IMR-90 (cell line): ENCODE data around the gene HOGA1. TPM values are rescaled to one million over a fixed set of nuclear protein-coding genes. Genes with fewer than 3 reads are reported as not detected.

Experiments
- ATAC-seq: fragments of 200-7000 bp; cut with Tn5 transposase; 2 replicates; pipeline ENCODE4 v1.9.1; 2020; ENCODE audit warnings: low read depth, mild to moderate bottlenecking, moderate library complexity
- BruUV-seq: library from RNA; stranded (reverse); fragments of 400-500 nt; replicated peaks from 2 replicates; lab custom pipeline; 2021; lab: Mats Ljungman, UMichigan
- CTCF ChIA-PET: fragments of 300-600 bp; formaldehyde crosslinking; extraction: SDS; loops from one replicate; lab custom pipeline; 2021; ENCODE audit warnings: antibody characterized with exemption; lab: Yijun Ruan, JAX
- POLR2A ChIA-PET: fragments of 300-600 bp; sonication (Branson Sonifier 250); formaldehyde crosslinking; loops from one replicate; lab custom pipeline; 2022; ENCODE audit warnings: antibody characterized with exemption; ENCODE audit not compliant: unreplicated experiment; lab: Charles Lee
- DNase-seq: peaks from one replicate; pipeline ENCODE4 v3.0.0; 2013
- H2AFZ ChIP-seq: replicated peaks from 2 replicates; pipeline ENCODE3; 2013; ENCODE audit warnings: low read length, mild to moderate bottlenecking; ENCODE audit not compliant: poor library complexity
- H2AK5ac ChIP-seq: 2 replicates; pipeline ENCODE4 v1.6.1; 2013; ENCODE audit warnings: low read depth, low read length, inconsistent platforms
- H2AK9ac ChIP-seq: replicated peaks from 2 replicates; pipeline ENCODE3; 2013; ENCODE audit warnings: mild to moderate bottlenecking, low read depth, low read length, moderate library complexity; ENCODE audit not compliant: poor library complexity
- H2BK120ac ChIP-seq: 2 replicates; pipeline ENCODE4 v1.6.1; 2013; ENCODE audit warnings: low read depth, low read length, inconsistent platforms
- H2BK15ac ChIP-seq: 3 replicates; pipeline ENCODE4 v1.6.1; 2013; ENCODE audit warnings: low read depth, low read length, inconsistent platforms
- H2BK20ac ChIP-seq: 2 replicates; pipeline ENCODE4 v1.6.1; 2013; ENCODE audit warnings: low read depth, mild to moderate bottlenecking, inconsistent platforms, low read length, moderate library complexity
- H2BK5ac ChIP-seq: 2 replicates; pipeline ENCODE4 v1.6.1; 2013; ENCODE audit warnings: mild to moderate bottlenecking, low read depth, low read length, inconsistent platforms; ENCODE audit not compliant: poor library complexity, severe bottlenecking
- H3K14ac ChIP-seq: replicated peaks from 2 replicates; pipeline ENCODE4 v1.6.1; 2013; ENCODE audit warnings: low read depth, low read length, inconsistent platforms
- H3K18ac ChIP-seq: 2 replicates; pipeline ENCODE4 v1.6.1; 2013; ENCODE audit warnings: low read depth, low read length, control low read depth
- H3K23ac ChIP-seq: 2 replicates; pipeline ENCODE4 v1.6.1; 2013; ENCODE audit warnings: low read depth, low read length, inconsistent platforms
- H3K27ac ChIP-seq: 2 replicates; pipeline ENCODE4 v1.5.1; 2013; ENCODE audit warnings: mild to moderate bottlenecking, control low read depth, low read length; ENCODE audit not compliant: insufficient read depth
- H3K27me3 ChIP-seq: 2 replicates; pipeline ENCODE4 v1.6.1; 2013; ENCODE audit warnings: low read length; ENCODE audit not compliant: control insufficient read depth, insufficient read depth
- H3K36me3 ChIP-seq: 2 replicates; pipeline ENCODE4 v1.6.1; 2013; ENCODE audit warnings: low read length, mixed read lengths; ENCODE audit not compliant: control insufficient read depth, insufficient read depth
- H3K4ac ChIP-seq: 2 replicates; pipeline ENCODE4 v1.6.1; 2013; ENCODE audit warnings: low read depth, low read length, inconsistent platforms
- H3K4me1 ChIP-seq: 2 replicates; pipeline ENCODE4 v1.6.1; 2013; ENCODE audit warnings: low read length, mixed read lengths; ENCODE audit not compliant: control insufficient read depth, insufficient read depth
- H3K4me2 ChIP-seq: 2 replicates; pipeline ENCODE4 v1.6.1; 2013; ENCODE audit warnings: low read depth, mild to moderate bottlenecking, control low read depth, low read length, moderate library complexity
- H3K4me3 ChIP-seq: 2 replicates; pipeline ENCODE4 v1.5.1; 2013; ENCODE audit warnings: low read depth, mild to moderate bottlenecking, control low read depth, low read length, moderate library complexity; ENCODE audit not compliant: insufficient read depth
- H3K56ac ChIP-seq: 2 replicates; pipeline ENCODE4 v1.6.1; 2013; ENCODE audit warnings: low read length, inconsistent platforms; ENCODE audit not compliant: insufficient read depth; ENCODE audit errors: extremely low read depth
- H3K79me1 ChIP-seq, 2 experiments: 2 replicates each; pipeline ENCODE4 v1.6.1; 2013; ENCODE audit warnings: low read length in 2 of 2, inconsistent platforms in 1 of 2, low read depth in 1 of 2
- H3K9ac ChIP-seq: 2 replicates; pipeline ENCODE4 v1.6.1; 2013; ENCODE audit warnings: low read depth, low read length, control low read depth
- H3K9me1 ChIP-seq: 2 replicates; pipeline ENCODE4 v1.6.1; 2013; ENCODE audit warnings: low read length, inconsistent platforms; ENCODE audit not compliant: insufficient read depth
- H3K9me3 ChIP-seq: 2 replicates; pipeline ENCODE4 v1.6.1; 2013; ENCODE audit warnings: low read length; ENCODE audit not compliant: control insufficient read depth, insufficient read depth
- H4K20me1 ChIP-seq: 2 replicates; pipeline ENCODE4 v1.6.1; 2013; ENCODE audit warnings: low read length, inconsistent platforms; ENCODE audit not compliant: insufficient read depth
- H4K5ac ChIP-seq: 2 replicates; pipeline ENCODE4 v1.6.1; 2013; ENCODE audit warnings: mild to moderate bottlenecking, low read depth, low read length, control low read depth
- H4K8ac ChIP-seq, 2 experiments: 2 replicates each; pipeline ENCODE4 v1.6.1; 2013; ENCODE audit warnings: low read depth in 2 of 2, low read length in 2 of 2, control low read depth in 1 of 2, inconsistent platforms in 1 of 2
- H4K91ac ChIP-seq: 2 replicates; pipeline ENCODE4 v1.6.1; 2013; ENCODE audit warnings: low read depth, low read length, inconsistent platforms; ENCODE audit not compliant: insufficient read depth
- BHLHE40 ChIP-seq: fragments of 150-350 bp; IDR thresholded peaks from 2 replicates; pipeline ENCODE4 v1.6.1; 2016; ENCODE audit warnings: mild to moderate bottlenecking, low read depth, low read length
- CEBPB ChIP-seq: IDR thresholded peaks from 2 replicates; pipeline ENCODE4 v1.6.1; 2012; ENCODE audit warnings: low read depth, low read length, improper control_type of control experiment
- MAZ ChIP-seq: IDR thresholded peaks from 2 replicates; pipeline ENCODE4 v1.6.1; 2012; ENCODE audit warnings: low read depth, mild to moderate bottlenecking, low read length, improper control_type of control experiment, moderate library complexity, borderline replicate concordance
- POLR2A ChIP-seq: IDR thresholded peaks from 2 replicates; pipeline ENCODE4 v1.6.1; 2012; ENCODE audit warnings: mild to moderate bottlenecking, low read depth, low read length
- RAD21 ChIP-seq: IDR thresholded peaks from 2 replicates; pipeline ENCODE4 v1.6.1; 2012; ENCODE audit warnings: low read length, improper control_type of control experiment
- SMC3 ChIP-seq: fragments of 150-350 bp; IDR thresholded peaks from 2 replicates; pipeline ENCODE4 v1.6.1; 2016; ENCODE audit warnings: low read depth, mild to moderate bottlenecking, antibody characterized with exemption, low read length, moderate library complexity
- WGBS, 2 experiments: methylation state at CpG; one replicate each; pipeline versions ENCODE4 v1.1.5 to v1.1.7; 2013; ENCODE audit warnings: missing lambda C conversion rate in 2 of 2; ENCODE audit not compliant: insufficient read length in 1 of 2; ENCODE audit errors: extremely low coverage in 2 of 2; 5-methylcytosine and 5-hydroxymethylcytosine counted together
- dilution Hi-C: fragments of 300-500 bp; cut with HindIII; formaldehyde crosslinking; loops from one replicate; pipeline ENCODE4 v1.14.3; 2018; ENCODE audit warnings: low sequenced_read_pairs; ENCODE audit not compliant: unreplicated experiment
- in situ Hi-C: fragments of 300-500 bp; cut with MboI; formaldehyde crosslinking; loops from 3 replicates; pipeline ENCODE4 v1.14.3; 2019; ENCODE audit warnings: low sequenced_read_pairs, inconsistent platforms, mixed read lengths
- intact Hi-C: fragments of 100-400 bp; cut with micrococcal nuclease; formaldehyde crosslinking; loops from 2 replicates; pipeline ENCODE4 v1.10.0; 2022
- polyA plus RNA-seq, 3 experiments: library from polyadenylated mRNA; depleted of rRNA; stranded (reverse); fragments of >200 nt; gene quantifications; 2 replicates each; pipeline ENCODE4 v1.2.3, GENCODE V29; 2012; ENCODE audit warnings: low replicate concordance in 1 of 3
- total RNA-seq: library from RNA; depleted of rRNA; stranded (reverse); fragments of >200 nt; gene quantifications from 2 replicates; pipeline ENCODE4 v1.2.3, GENCODE V29; 2012
- TF ChIP-seq, protein P1 (sequence below): conservative IDR thresholded peaks from 2 replicates; pipeline ENCODE4 v1.5.1; 2012; ENCODE audit warnings: mild to moderate bottlenecking, low read depth, low read length, improper control_type of control experiment

The HOGA1 gene
- total and polyA plus RNA-seq, 2 of the 4 experiments (the other 2 are of a cell fraction): 0.36 to 0.41 TPM

DNA sequence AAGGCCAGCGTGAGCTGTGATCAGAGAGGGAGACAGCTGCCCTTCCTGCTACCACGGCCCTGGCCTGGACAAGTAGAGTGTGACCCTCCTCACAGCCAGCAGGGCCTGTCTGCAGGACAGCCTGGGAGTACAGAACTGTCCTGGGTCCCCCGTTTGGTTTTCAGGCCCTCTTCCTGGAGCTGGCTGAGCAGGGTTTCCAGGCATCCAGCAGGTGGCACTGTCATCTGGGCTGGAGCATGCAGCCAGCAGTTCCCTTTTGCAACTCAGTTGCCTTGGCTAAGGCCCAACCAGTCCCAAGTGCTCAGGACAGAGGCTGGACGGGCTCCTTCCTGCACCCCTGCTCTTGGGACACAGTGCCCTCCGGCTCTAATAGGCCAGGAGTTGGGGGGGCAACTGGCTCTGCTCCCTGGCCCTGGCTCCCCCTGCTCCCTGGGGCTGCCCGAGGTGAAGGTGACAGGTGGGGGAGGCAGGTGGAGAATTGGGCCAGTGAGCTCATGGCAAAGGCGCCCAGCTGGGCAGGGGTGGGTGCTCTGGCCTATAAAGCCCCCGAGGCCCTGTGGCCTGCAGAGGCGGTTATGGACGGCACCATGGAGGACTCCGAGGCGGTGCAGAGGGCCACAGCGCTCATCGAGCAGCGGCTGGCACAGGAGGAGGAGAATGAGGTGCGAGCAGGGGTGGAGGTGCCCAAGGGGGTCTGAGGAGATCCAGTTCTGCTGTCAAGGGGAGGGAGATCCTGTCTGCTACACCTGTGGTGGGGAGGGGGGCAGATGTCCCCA lies 11.8 kb upstream of the HOGA1 start, which contains the start of gene ANKRD2:
Gene ANKRD2, plus strand, starts transcription at position 566 of the 776 bp plus-strand sequence. Its CDS starts 10 bp downstream, at position 576.
- H4K5ac ChIP-seq: no peak within 1 kb of the TSS
- peaks cover 19% of the 10 kb centered on the region for H3K36me3 ChIP-seq
- H3K4me2 ChIP-seq: no peak within 1 kb of the TSS
- no peaks in the 10 kb centered on the region for H3K9me3 ChIP-seq
- TF ChIP-seq, protein P1, sequence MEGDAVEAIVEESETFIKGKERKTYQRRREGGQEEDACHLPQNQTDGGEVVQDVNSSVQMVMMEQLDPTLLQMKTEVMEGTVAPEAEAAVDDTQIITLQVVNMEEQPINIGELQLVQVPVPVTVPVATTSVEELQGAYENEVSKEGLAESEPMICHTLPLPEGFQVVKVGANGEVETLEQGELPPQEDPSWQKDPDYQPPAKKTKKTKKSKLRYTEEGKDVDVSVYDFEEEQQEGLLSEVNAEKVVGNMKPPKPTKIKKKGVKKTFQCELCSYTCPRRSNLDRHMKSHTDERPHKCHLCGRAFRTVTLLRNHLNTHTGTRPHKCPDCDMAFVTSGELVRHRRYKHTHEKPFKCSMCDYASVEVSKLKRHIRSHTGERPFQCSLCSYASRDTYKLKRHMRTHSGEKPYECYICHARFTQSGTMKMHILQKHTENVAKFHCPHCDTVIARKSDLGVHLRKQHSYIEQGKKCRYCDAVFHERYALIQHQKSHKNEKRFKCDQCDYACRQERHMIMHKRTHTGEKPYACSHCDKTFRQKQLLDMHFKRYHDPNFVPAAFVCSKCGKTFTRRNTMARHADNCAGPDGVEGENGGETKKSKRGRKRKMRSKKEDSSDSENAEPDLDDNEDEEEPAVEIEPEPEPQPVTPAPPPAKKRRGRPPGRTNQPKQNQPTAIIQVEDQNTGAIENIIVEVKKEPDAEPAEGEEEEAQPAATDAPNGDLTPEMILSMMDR: peak; percentile 91
- TF ChIP-seq POLR2A (no peak), SMC3 (peak; percentile 91), BHLHE40 (no peak), MAZ (no peak), RAD21 (peak; percentile 93), CEBPB (peak; percentile 65)
- H3K9ac ChIP-seq: no peak within 1 kb of the TSS
- in situ Hi-C loops: loop anchor here (10.0 kb wide), 1 partner anchor 162 kb away; the partner anchor contains the start of gene ZFYVE27
- no peak within 1 kb of the TSS for H2BK120ac ChIP-seq
- ChIA-PET CTCF (interaction anchor here (0.5 to 1.3 kb wide), 9 partner anchors 13 to 159 kb away, joined by 3 to 7 read pairs (median 3); no protein-coding TSS in a partner anchor), POLR2A (interaction anchor here (0.5 kb wide), 1 partner anchor 171 kb away, joined by 3 read pairs; the partner anchor contains the start of gene RRP12)
- no peak within 1 kb of the TSS for H2BK20ac ChIP-seq
- H4K20me1 ChIP-seq: peaks cover 5% of the 10 kb centered on the region; the same call in 1 of the 2 replicates
- no peak within 1 kb of the TSS for H3K23ac ChIP-seq
- H3K4me3 ChIP-seq: no peak within 1 kb of the TSS
- DNase-seq (peak; percentile 79), ATAC-seq (peak; percentile 81)
- H3K27ac ChIP-seq: no peak within 1 kb of the TSS
- H2BK15ac ChIP-seq: no peak within 1 kb of the TSS
- WGBS, 2 experiments: 73% methylated on average over 5 of the region's 16 CpGs; no CpG with 5 or more reads in 1 of the 2 experiments
- peaks cover 16% of the 10 kb centered on the region for H3K4me1 ChIP-seq
- no peak within 1 kb of the TSS for H3K4ac ChIP-seq
- no peaks in the 10 kb centered on the region for H3K79me1 ChIP-seq
- H3K56ac ChIP-seq: no peak within 1 kb of the TSS
- H3K9me1 ChIP-seq: peaks cover 11% of the 10 kb centered on the region
- no peak within 1 kb of the TSS for H4K91ac ChIP-seq
- BruUV-seq: no TSS peak
- no peak within 1 kb of the TSS for H2BK5ac ChIP-seq
- intact Hi-C loops: loop anchor here (1.0 to 5.0 kb wide), 4 partner anchors 40 to 160 kb away; partner anchors contain the start of gene AVPI1
- peak within 1 kb of the TSS; percentile 74 for H2AK9ac ChIP-seq
- H3K27me3 ChIP-seq: no peaks in the 10 kb centered on the region
- peak within 1 kb of the TSS in 1 of 2 experiments; percentile 65; a peak in 1 of 4 replicates for H4K8ac ChIP-seq
- H2AK5ac ChIP-seq: peak within 1 kb of the TSS; percentile 84
- dilution Hi-C loops: no loop called here
- peak within 1 kb of the TSS; percentile 28 for H2AFZ ChIP-seq
- H3K18ac ChIP-seq: no peak within 1 kb of the TSS
- H3K14ac ChIP-seq: no peak within 1 kb of the TSS
